WI38 (cell line): ENCODE measurements around the gene CDC42EP4.

Experiments
- H3K4me3 ChIP-seq: 2 replicates; pipeline ENCODE4 v1.5.1; 2011; ENCODE audit warnings: low read depth, mild to moderate bottlenecking, control low read depth, low read length
- TF ChIP-seq, protein P1 (sequence below): IDR thresholded peaks from 2 replicates; pipeline ENCODE4 v1.5.1; 2012; ENCODE audit warnings: low read depth, mild to moderate bottlenecking, control low read depth, low read length

The CDC42EP4 gene

DNA sequence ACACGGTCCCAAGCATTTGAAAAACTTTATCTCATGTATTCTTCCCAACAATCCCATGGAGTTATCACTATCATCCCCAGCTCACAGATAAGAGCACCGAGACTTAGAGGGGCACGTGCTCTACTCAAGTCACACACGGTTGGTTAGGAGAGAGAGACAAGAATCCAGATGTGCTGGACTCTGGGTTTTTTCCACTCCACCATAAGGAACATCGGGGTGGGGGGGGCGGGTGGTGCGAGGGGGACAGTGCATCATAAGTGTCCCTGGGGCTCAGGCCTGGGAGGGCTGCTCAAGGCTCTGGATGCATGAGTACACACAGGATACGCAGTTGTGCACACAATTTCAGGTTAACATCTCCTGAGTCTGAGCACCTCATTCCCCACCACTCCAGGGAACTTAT lies 7.4 kb downstream of the CDC42EP4 start:
- TF ChIP-seq, protein P1, sequence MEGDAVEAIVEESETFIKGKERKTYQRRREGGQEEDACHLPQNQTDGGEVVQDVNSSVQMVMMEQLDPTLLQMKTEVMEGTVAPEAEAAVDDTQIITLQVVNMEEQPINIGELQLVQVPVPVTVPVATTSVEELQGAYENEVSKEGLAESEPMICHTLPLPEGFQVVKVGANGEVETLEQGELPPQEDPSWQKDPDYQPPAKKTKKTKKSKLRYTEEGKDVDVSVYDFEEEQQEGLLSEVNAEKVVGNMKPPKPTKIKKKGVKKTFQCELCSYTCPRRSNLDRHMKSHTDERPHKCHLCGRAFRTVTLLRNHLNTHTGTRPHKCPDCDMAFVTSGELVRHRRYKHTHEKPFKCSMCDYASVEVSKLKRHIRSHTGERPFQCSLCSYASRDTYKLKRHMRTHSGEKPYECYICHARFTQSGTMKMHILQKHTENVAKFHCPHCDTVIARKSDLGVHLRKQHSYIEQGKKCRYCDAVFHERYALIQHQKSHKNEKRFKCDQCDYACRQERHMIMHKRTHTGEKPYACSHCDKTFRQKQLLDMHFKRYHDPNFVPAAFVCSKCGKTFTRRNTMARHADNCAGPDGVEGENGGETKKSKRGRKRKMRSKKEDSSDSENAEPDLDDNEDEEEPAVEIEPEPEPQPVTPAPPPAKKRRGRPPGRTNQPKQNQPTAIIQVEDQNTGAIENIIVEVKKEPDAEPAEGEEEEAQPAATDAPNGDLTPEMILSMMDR: no peak
- peak overlapping the region; percentile 56 for H3K4me3 ChIP-seq

DNA sequence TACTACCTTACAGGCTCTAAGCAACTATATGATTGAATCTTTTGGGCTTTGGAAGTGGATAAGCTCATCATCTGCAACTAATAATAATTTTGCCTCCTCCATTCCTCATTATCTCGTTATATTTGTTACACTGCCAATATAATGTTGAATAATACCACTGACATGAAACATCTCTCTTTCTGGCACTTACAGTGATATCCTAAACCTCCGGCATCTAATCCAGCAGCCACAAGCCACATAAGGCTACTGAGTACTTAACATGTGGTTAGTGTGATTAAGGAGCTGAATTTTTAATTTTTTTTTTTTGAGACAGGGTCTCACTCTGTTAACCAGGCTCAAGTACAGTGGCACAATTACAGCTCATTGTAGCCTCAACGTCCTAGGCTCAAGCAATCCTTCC lies 9.6 kb downstream of the CDC42EP4 start:
- TF ChIP-seq, protein P1: no peak
- H3K4me3 ChIP-seq: no peak overlapping the region

DNA sequence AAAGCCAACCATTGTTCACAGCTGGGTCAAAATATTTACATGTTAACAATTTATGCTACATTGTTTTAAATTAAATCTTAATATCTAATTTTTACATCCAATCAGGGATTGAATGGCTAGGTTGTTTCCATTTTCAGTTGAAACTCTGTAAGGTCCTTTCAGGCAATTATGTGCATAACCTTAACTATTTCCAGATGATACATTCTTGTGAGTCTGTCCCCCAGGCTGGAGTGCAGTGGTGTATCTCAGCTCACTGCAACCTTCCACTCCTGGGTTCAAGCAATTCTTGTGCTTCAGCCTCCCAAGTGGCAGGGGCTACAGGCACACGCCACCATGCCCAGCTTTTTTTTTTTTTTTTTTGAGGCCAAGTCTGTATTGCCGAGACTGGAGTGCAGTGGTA lies 10.4 kb downstream of the CDC42EP4 start:
- H3K4me3 ChIP-seq: no peak overlapping the region
- TF ChIP-seq, protein P1: no peak

DNA sequence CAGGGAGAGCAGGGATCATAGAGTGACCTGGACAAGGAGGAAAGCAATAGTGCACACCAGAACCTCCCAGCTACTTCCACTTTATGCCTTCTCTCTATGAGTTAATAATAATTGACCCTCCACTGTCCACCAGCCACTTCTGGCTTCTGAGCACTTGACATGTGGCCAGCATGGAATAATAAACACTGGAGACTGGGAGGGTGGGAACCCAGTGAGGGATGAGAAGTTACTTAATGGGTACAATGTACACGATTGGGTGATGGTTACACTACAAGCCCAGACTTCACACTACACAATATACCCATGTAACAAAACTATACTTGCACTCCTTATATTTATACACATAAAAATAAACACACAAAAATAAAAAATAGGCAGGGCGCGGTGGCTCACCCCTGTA lies 11.4 kb downstream of the CDC42EP4 start:
- H3K4me3 ChIP-seq: no peak overlapping the region
- TF ChIP-seq, protein P1: no peak

DNA sequence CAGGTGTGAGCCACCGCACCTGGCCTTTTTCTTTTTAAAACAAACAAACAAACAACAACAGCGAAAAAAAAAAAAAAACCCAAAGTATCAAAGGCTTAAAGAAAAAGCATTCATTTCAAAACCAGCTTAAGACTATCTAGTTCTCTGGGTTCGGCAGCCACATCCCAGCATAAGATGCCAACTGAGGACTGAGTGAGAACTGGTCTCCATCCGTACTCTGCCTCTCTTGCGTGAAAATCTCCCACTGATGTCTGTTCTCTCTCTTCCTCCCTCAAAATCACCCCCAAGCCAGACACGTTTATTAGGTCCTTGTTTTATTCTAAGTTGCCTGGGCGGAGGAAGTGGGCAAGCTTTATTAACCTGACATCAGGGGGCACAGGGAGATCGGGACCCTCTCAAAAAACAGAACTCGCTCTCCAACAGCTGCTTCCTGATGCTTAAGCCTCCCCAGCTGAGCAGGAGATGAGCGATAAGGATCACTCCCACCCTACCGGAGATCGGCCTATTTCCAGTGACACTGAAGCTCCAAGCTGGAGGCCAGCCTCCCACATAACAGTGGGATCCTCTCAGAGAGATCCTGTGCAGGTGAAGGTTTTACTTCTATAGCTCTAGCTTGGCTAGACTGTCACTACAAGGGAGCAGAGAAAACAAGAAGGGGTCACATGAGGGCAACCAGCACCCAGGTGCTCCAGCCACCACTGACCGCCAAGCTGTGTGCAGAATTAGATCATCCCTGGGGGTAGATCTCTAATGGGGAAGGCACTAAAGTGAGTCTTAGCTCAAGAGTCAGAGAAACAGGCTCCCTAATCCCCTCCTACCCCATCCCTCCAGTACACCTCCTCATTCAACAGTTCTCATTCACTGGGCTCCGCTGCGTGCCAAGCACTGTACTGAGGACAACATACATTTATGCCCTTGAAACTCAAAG lies 13.6 kb downstream of the CDC42EP4 start:
- H3K4me3 ChIP-seq: no peak overlapping the region

DNA sequence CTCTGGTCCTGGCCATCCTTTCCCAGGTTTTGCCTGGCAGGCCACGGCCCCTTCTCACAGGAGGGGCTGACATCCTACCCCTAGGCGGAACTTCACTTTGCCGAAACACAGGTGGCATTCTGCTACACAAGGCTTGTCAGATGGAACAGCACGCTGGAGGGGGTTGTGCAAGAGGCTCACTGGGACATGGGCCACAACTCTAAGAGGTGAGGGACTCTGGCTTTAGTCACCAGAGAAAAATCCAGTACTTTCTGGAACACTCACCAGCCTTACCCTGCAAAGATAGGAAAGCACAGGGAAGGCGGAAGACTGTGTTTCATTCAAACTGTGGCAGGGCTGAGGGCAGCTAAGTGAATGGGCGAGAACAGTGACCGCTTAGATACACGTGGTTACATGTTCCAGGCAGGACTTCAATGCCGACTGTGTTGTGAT lies 18.3 kb downstream of the CDC42EP4 start:
- TF ChIP-seq, protein P1: no peak
- no peak overlapping the region for H3K4me3 ChIP-seq

More for the DNA sequence above, 13.6 kb downstream of the CDC42EP4 start:
- TF ChIP-seq, protein P1: no peak

DNA sequence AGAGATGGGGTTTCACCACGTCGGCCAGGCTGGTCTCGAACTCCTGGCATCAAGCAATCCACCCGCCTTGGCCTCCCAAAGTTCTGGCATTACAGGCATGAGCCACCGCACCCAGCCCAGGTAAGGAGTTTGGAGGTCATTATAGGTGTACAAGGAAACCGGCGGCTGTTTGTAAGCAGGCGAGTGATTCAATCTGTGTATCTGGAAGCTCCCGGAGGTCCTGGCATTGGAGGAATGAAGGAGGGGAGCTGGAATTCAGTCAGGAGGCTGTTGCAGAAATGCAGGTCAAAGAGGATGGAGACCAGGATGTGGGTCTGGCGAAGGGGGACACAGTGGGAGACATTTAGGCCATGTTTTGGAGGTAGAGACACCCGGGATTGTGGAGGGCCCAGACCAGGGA lies 18.8 kb downstream of the CDC42EP4 start:
- H3K4me3 ChIP-seq: no peak overlapping the region
- TF ChIP-seq, protein P1: no peak
